Stimulated activated naive CD8-positive, alpha-beta T cell treated with anti-CD3 and anti-CD28 coated beads, Interleukin-15, Interleukin-2, amounts not matched to agents 100 ng/mL and 50 ng/mL, for 24 hours (primary cell): ENCODE data around the gene KAZN.

Experiments used
- H3K27ac Mint-ChIP-seq: one replicate; pipeline ENCODE4 v1.8.0; 2021; ENCODE audit warnings: mild to moderate bottlenecking, mixed read lengths
- H3K27me3 Mint-ChIP-seq: one replicate; pipeline ENCODE4 v1.8.0; 2021; ENCODE audit warnings: mixed read lengths
- H3K36me3 Mint-ChIP-seq: one replicate; pipeline ENCODE4 v1.8.0; 2021; ENCODE audit warnings: low read depth, mixed read lengths
- H3K4me1 Mint-ChIP-seq: one replicate; pipeline ENCODE4 v1.8.0; 2021; ENCODE audit warnings: low read depth, mixed read lengths
- H3K4me3 Mint-ChIP-seq: one replicate; pipeline ENCODE4 v1.8.0; 2021; ENCODE audit warnings: mild to moderate bottlenecking, mixed read lengths
- H3K9me3 Mint-ChIP-seq: one replicate; pipeline ENCODE4 v1.8.0; 2021; ENCODE audit warnings: mixed read lengths

KAZN gene

GRCh38 chr1:14782741-14783591, 184.5 kb downstream of the KAZN start:
- no peak overlapping the region for H3K4me3 Mint-ChIP-seq
- H3K4me1 Mint-ChIP-seq = no peaks in the 10 kb centered on the region
- no peaks in the 10 kb centered on the region for H3K9me3 Mint-ChIP-seq
- H3K27ac Mint-ChIP-seq = no peak overlapping the region
- H3K27me3 Mint-ChIP-seq = no peaks in the 10 kb centered on the region
- no peaks in the 10 kb centered on the region for H3K36me3 Mint-ChIP-seq

GRCh38 chr1:14783592-14783886, 185.1 kb downstream of the KAZN start:
- no peaks in the 10 kb centered on the region for H3K9me3 Mint-ChIP-seq
- H3K27me3 Mint-ChIP-seq = no peaks in the 10 kb centered on the region
- H3K4me3 Mint-ChIP-seq = no peak overlapping the region
- no peaks in the 10 kb centered on the region for H3K36me3 Mint-ChIP-seq
- H3K27ac Mint-ChIP-seq = no peak overlapping the region
- no peaks in the 10 kb centered on the region for H3K4me1 Mint-ChIP-seq

- Mint-ChIP-seq H3K36me3 (no peaks in the 10 kb centered on the region), H3K27me3 (no peaks in the 10 kb centered on the region), H3K27ac (no peak overlapping the region), H3K9me3 (no peaks in the 10 kb centered on the region), H3K4me3 (no peak overlapping the region), H3K4me1 (no peaks in the 10 kb centered on the region)
Observed at GRCh38 chr1:14784790-14785773, 186.6 kb downstream of the KAZN start.

GRCh38 chr1:14786109-14786675, 187.7 kb downstream of the KAZN start:
- no peak overlapping the region for H3K27ac Mint-ChIP-seq
- no peaks in the 10 kb centered on the region for H3K9me3 Mint-ChIP-seq
- H3K4me3 Mint-ChIP-seq = no peak overlapping the region
- no peaks in the 10 kb centered on the region for H3K27me3 Mint-ChIP-seq
- H3K4me1 Mint-ChIP-seq = no peaks in the 10 kb centered on the region
- H3K36me3 Mint-ChIP-seq = no peaks in the 10 kb centered on the region

- Mint-ChIP-seq H3K4me3 (no peak overlapping the region), H3K27me3 (no peaks in the 10 kb centered on the region), H3K9me3 (no peaks in the 10 kb centered on the region), H3K4me1 (no peaks in the 10 kb centered on the region), H3K27ac (no peak overlapping the region), H3K36me3 (no peaks in the 10 kb centered on the region)
Observed at GRCh38 chr1:14786681-14787080, 188.2 kb downstream of the KAZN start.

- Mint-ChIP-seq H3K4me3 (no peak overlapping the region), H3K9me3 (no peaks in the 10 kb centered on the region), H3K27ac (no peak overlapping the region), H3K27me3 (no peaks in the 10 kb centered on the region), H3K36me3 (no peaks in the 10 kb centered on the region), H3K4me1 (no peaks in the 10 kb centered on the region)
Observed at GRCh38 chr1:14787604-14788003, 189.1 kb downstream of the KAZN start.

GRCh38 chr1:14788080-14788479, 189.6 kb downstream of the KAZN start:
- H3K4me3 Mint-ChIP-seq = no peak overlapping the region
- no peaks in the 10 kb centered on the region for H3K36me3 Mint-ChIP-seq
- H3K27ac Mint-ChIP-seq = no peak overlapping the region
- no peaks in the 10 kb centered on the region for H3K27me3 Mint-ChIP-seq
- no peaks in the 10 kb centered on the region for H3K4me1 Mint-ChIP-seq
- H3K9me3 Mint-ChIP-seq = no peaks in the 10 kb centered on the region

GRCh38 chr1:14790982-14791381, 192.5 kb downstream of the KAZN start:
- Mint-ChIP-seq H3K27me3 (no peaks in the 10 kb centered on the region), H3K27ac (no peak overlapping the region), H3K4me1 (no peaks in the 10 kb centered on the region)

GRCh38 chr1:14791654-14792053, 193.2 kb downstream of the KAZN start:
- H3K27ac Mint-ChIP-seq = no peak overlapping the region
- H3K36me3 Mint-ChIP-seq = no peaks in the 10 kb centered on the region
- H3K4me1 Mint-ChIP-seq = no peaks in the 10 kb centered on the region
- H3K27me3 Mint-ChIP-seq = no peaks in the 10 kb centered on the region
- no peak overlapping the region for H3K4me3 Mint-ChIP-seq
- H3K9me3 Mint-ChIP-seq = no peaks in the 10 kb centered on the region

More at GRCh38 chr1:14790982-14791381, 192.5 kb downstream of the KAZN start:
- no peaks in the 10 kb centered on the region for H3K9me3 Mint-ChIP-seq
- H3K4me3 Mint-ChIP-seq = no peak overlapping the region
- no peaks in the 10 kb centered on the region for H3K36me3 Mint-ChIP-seq

- Mint-ChIP-seq H3K9me3 (no peaks in the 10 kb centered on the region), H3K36me3 (no peaks in the 10 kb centered on the region), H3K27ac (no peak overlapping the region), H3K4me1 (no peaks in the 10 kb centered on the region), H3K4me3 (no peak overlapping the region), H3K27me3 (no peaks in the 10 kb centered on the region)
Observed at GRCh38 chr1:14794136-14794768, 195.8 kb downstream of the KAZN start.

GRCh38 chr1:14794906-14795305, 196.4 kb downstream of the KAZN start:
- H3K4me3 Mint-ChIP-seq = no peak overlapping the region
- H3K9me3 Mint-ChIP-seq = no peaks in the 10 kb centered on the region
- H3K27me3 Mint-ChIP-seq = no peaks in the 10 kb centered on the region
- H3K36me3 Mint-ChIP-seq = no peaks in the 10 kb centered on the region
- H3K27ac Mint-ChIP-seq = no peak overlapping the region
- H3K4me1 Mint-ChIP-seq = no peaks in the 10 kb centered on the region

GRCh38 chr1:14795589-14795988, 197.1 kb downstream of the KAZN start:
- Mint-ChIP-seq H3K4me1 (no peaks in the 10 kb centered on the region), H3K27me3 (no peaks in the 10 kb centered on the region), H3K27ac (no peak overlapping the region), H3K9me3 (no peaks in the 10 kb centered on the region), H3K36me3 (no peaks in the 10 kb centered on the region), H3K4me3 (no peak overlapping the region)

- no peak overlapping the region for H3K4me3 Mint-ChIP-seq
- no peaks in the 10 kb centered on the region for H3K36me3 Mint-ChIP-seq
- H3K27me3 Mint-ChIP-seq = no peaks in the 10 kb centered on the region
- no peaks in the 10 kb centered on the region for H3K9me3 Mint-ChIP-seq
- no peaks in the 10 kb centered on the region for H3K4me1 Mint-ChIP-seq
- H3K27ac Mint-ChIP-seq = no peak overlapping the region
Observed at GRCh38 chr1:14800014-14800413, 201.5 kb downstream of the KAZN start.

- no peak overlapping the region for H3K27ac Mint-ChIP-seq
- H3K4me3 Mint-ChIP-seq = no peak overlapping the region
- H3K4me1 Mint-ChIP-seq = no peaks in the 10 kb centered on the region
- no peaks in the 10 kb centered on the region for H3K27me3 Mint-ChIP-seq
- H3K36me3 Mint-ChIP-seq = no peaks in the 10 kb centered on the region
- no peaks in the 10 kb centered on the region for H3K9me3 Mint-ChIP-seq
Observed at GRCh38 chr1:14800500-14801076, 202.1 kb downstream of the KAZN start.
